Upper lobe of left lung (tissue), 6 donors: ENCODE data around the gene DLX3. TPM values are rescaled to one million over a fixed set of nuclear protein-coding genes. Genes with fewer than 3 reads are reported as not detected.

Experiments used
- ATAC-seq, 2 donors: fragments of 200-7000 bp; cut with Tn5 transposase; one replicate each; pipeline ENCODE4 v1.9.1; 2022; ENCODE audit warnings: mild to moderate bottlenecking in 2 of 2, moderate library complexity in 2 of 2; ENCODE audit not compliant: low FRiP score in 2 of 2
- DNase-seq, 2 donors: peaks; one replicate each; pipeline ENCODE4 v3.0.0-alpha.2; 2019 to 2020
- H3K27ac ChIP-seq, 4 donors: fragments of 200-600 bp; sonication (generic); one replicate each; pipeline ENCODE4 v1.5.1; 2016 to 2019
- H3K27me3 ChIP-seq, 4 donors: fragments of 200-600 bp; sonication (generic); one replicate each; pipeline ENCODE4 v1.5.1; 2017 to 2019
- H3K36me3 ChIP-seq, 4 donors: fragments of 200-600 bp; sonication (generic); one replicate each; pipeline ENCODE4 v1.5.1; 2016 to 2019
- H3K4me1 ChIP-seq, 4 donors: fragments of 200-600 bp; sonication (generic); one replicate each; pipeline ENCODE4 v1.5.1; 2018 to 2019
- H3K4me3 ChIP-seq, 4 donors: fragments of 200-600 bp; sonication (generic); one replicate each; pipeline ENCODE4 v1.5.1; 2017 to 2019; ENCODE audit warnings: mild to moderate bottlenecking in 2 of 4, moderate library complexity in 1 of 4
- H3K9me3 ChIP-seq, 4 donors: fragments of 200-600 bp; sonication (generic); one replicate each; pipeline ENCODE4 v1.5.1; 2018 to 2019
- CTCF ChIP-seq, 6 experiments: fragments of 450-650 bp in 4 of 6; fragments of 200-600 bp in 2 of 6; sonication (generic) in 2 of 6; IDR thresholded peaks; one replicate each; pipeline ENCODE4 v1.5.1; 2016 to 2019; ENCODE audit warnings: antibody characterized with exemption in 6 of 6
- EP300 ChIP-seq, 4 donors: sonication (generic); formaldehyde crosslinking; IDR thresholded peaks; one replicate each; pipeline ENCODE4 v1.5.1; 2017; ENCODE audit warnings: antibody characterized with exemption in 4 of 4, control low read depth in 2 of 4
- POLR2A ChIP-seq, 4 donors: fragments of 450-650 bp; IDR thresholded peaks; one replicate each; pipeline ENCODE4 v1.5.1; 2016 to 2017; ENCODE audit warnings: antibody characterized with exemption in 4 of 4, mild to moderate bottlenecking in 2 of 4
- POLR2AphosphoS5 ChIP-seq, 2 donors: sonication (generic); formaldehyde crosslinking; IDR thresholded peaks; one replicate each; pipeline ENCODE4 v1.5.1; 2017; ENCODE audit warnings: antibody characterized with exemption in 2 of 2
- WGBS, 2 donors: methylation state at CpG; one replicate each; pipeline ENCODE4 v1.1.5; 2017 to 2018; 5-methylcytosine and 5-hydroxymethylcytosine counted together
- total RNA-seq, 6 donors: library from RNA; depleted of rRNA in 4 of 6; stranded (reverse); fragments of >200 nt in 4 of 6; gene quantifications; one replicate each; pipeline versions ENCODE4 v1.1.0 to v1.2.1, GENCODE V29; 2016 to 2021
- donor health status: DM: no; HTN: no; CAD: no; lungs with moderate emphysema.
- donor health status: DM: no; HTN: yes; CAD: no; lungs with severe emphysema.

Gene DLX3
- total RNA-seq, 6 donors from 2014 or later = 0.20 to 0.91 (median 0.54) TPM; not detected in 2

- Histone ChIP-seq H3K4me3 (no peak overlapping the region), H3K27me3 (no peaks in the 10 kb centered on the region), H3K36me3 (no peaks in the 10 kb centered on the region), H3K27ac (no peak overlapping the region), H3K4me1 (no peaks in the 10 kb centered on the region), H3K9me3 (no peaks in the 10 kb centered on the region)
- peak; percentile 81 to 88 for ATAC-seq
- peak in 1 of 2 donors; percentile 83 for DNase-seq
- WGBS, 2 donors = 34 to 57% methylated on average over 5 to 7 of the region's 7 CpGs
- TF ChIP-seq CTCF (IDR thresholded peaks at IDR 0.05) = peak; percentile 56 to 79 (median 70)
- TF ChIP-seq POLR2A (IDR thresholded peaks at IDR 0.05) = no peak
These were observed 42.7 kb downstream of the DLX3 start for GRCh38 chr17:49952209-49952911.

GRCh38 chr17:49951362-49952082, 43.5 kb downstream of the DLX3 start:
- no peak overlapping the region for H3K27ac ChIP-seq
- DNase-seq (no peak), ATAC-seq (no peak)
- no peaks in the 10 kb centered on the region for H3K4me1 ChIP-seq
- no peaks in the 10 kb centered on the region for H3K27me3 ChIP-seq
- TF ChIP-seq POLR2A (IDR thresholded peaks at IDR 0.05) = no peak
- no peak for TF ChIP-seq POLR2AphosphoS5 (IDR thresholded peaks at IDR 0.05)
- TF ChIP-seq CTCF (IDR thresholded peaks at IDR 0.05) = no peak
- TF ChIP-seq EP300 (IDR thresholded peaks at IDR 0.05) = no peak
- no peak overlapping the region for H3K4me3 ChIP-seq
- no peaks in the 10 kb centered on the region for H3K36me3 ChIP-seq
- no peaks in the 10 kb centered on the region for H3K9me3 ChIP-seq
- WGBS, 2 donors = 68 to 72% methylated on average over 13 to 14 of the region's 14 CpGs

GRCh38 chr17:49949634-49950033, 45.4 kb downstream of the DLX3 start:
- H3K27me3 ChIP-seq = no peaks in the 10 kb centered on the region
- 74 to 78% methylated on average over 2 of the region's 2 CpGs for whole genome bisulfite sequencing, 2 donors

GRCh38 chr17:49946964-49947584, 48.0 kb downstream of the DLX3 start:
- ATAC-seq (no peak), DNase-seq (no peak)
- H3K4me1 ChIP-seq = no peaks in the 10 kb centered on the region
- TF ChIP-seq CTCF (IDR thresholded peaks at IDR 0.05) (no peak), POLR2A (IDR thresholded peaks at IDR 0.05) (no peak), EP300 (IDR thresholded peaks at IDR 0.05) (no peak)
- no peak overlapping the region for H3K27ac ChIP-seq
- H3K36me3 ChIP-seq = no peaks in the 10 kb centered on the region
- H3K27me3 ChIP-seq = no peaks in the 10 kb centered on the region
- WGBS, 2 donors = 61% methylated on average over 7 of the region's 11 CpGs; no CpG with 5 or more reads in 1 of the 2 donors
- H3K4me3 ChIP-seq = no peak overlapping the region
- no peaks in the 10 kb centered on the region for H3K9me3 ChIP-seq

More at GRCh38 chr17:49949634-49950033, 45.4 kb downstream of the DLX3 start:
- no peaks in the 10 kb centered on the region for H3K36me3 ChIP-seq
- H3K4me1 ChIP-seq = no peaks in the 10 kb centered on the region
- no peak overlapping the region for H3K4me3 ChIP-seq
- TF ChIP-seq CTCF (IDR thresholded peaks at IDR 0.05) (no peak), POLR2A (IDR thresholded peaks at IDR 0.05) (no peak), POLR2AphosphoS5 (IDR thresholded peaks at IDR 0.05) (no peak), EP300 (IDR thresholded peaks at IDR 0.05) (no peak)
- no peak for ATAC-seq
- H3K27ac ChIP-seq = no peak overlapping the region
- no peaks in the 10 kb centered on the region for H3K9me3 ChIP-seq
- no peak for DNase-seq
